Heart left ventricle (tissue), 16 donors: Measurements from ENCODE around the gene CTBP1. TPM values are rescaled to one million over a fixed set of nuclear protein-coding genes. Genes with fewer than 3 reads are reported as not detected.

Experiments
- ATAC-seq, 4 donors: fragments of 200-7000 bp; cut with Tn5 transposase; one replicate each; pipeline ENCODE4 v1.9.1; 2020 to 2022; ENCODE audit warnings: moderate library complexity in 4 of 4, mild to moderate bottlenecking in 3 of 4, moderate number of reproducible peaks in 1 of 4
- DNase-seq, 5 donors: peaks; one replicate each; pipeline ENCODE4 v3.0.0-alpha.2; 2020
- H3K27ac ChIP-seq, 12 donors: fragments of 200-600 bp; sonication (generic) in 4 of 12; one replicate each; pipeline versions ENCODE4 v1.5.0 to v1.8.0; 2016 to 2022; ENCODE audit warnings: mild to moderate bottlenecking in 2 of 12
- H3K27me3 ChIP-seq, 9 donors: fragments of 200-600 bp; sonication (generic) in 2 of 9; one replicate each; pipeline versions ENCODE4 v1.5.1 to v1.8.0; 2016 to 2022; ENCODE audit warnings: mild to moderate bottlenecking in 3 of 9
- H3K36me3 ChIP-seq, 9 donors: fragments of 200-600 bp; sonication (generic) in 2 of 9; one replicate each; pipeline versions ENCODE4 v1.5.0 to v1.8.0; 2018 to 2022; ENCODE audit warnings: mild to moderate bottlenecking in 2 of 9
- H3K4me1 ChIP-seq, 12 donors: fragments of 200-600 bp; sonication (generic) in 4 of 12; one replicate each; pipeline versions ENCODE4 v1.5.0 to v1.8.0; 2016 to 2022; ENCODE audit warnings: mild to moderate bottlenecking in 3 of 12
- H3K4me3 ChIP-seq, 12 donors: fragments of 200-600 bp; sonication (generic) in 4 of 12; one replicate each; pipeline versions ENCODE4 v1.5.0 to v1.8.0; 2017 to 2022; ENCODE audit warnings: mild to moderate bottlenecking in 9 of 12, moderate library complexity in 4 of 12
- H3K9me3 ChIP-seq, 12 donors: fragments of 200-600 bp; sonication (generic) in 4 of 12; one replicate each; pipeline versions ENCODE4 v1.5.0 to v1.8.0; 2016 to 2022; ENCODE audit warnings: mild to moderate bottlenecking in 1 of 12
- CTCF ChIP-seq, 12 donors: fragments of 200-600 bp; sonication (generic) in 4 of 12; IDR thresholded peaks; one replicate each; pipeline versions ENCODE4 v1.5.0 to v1.8.0; 2018 to 2022; ENCODE audit warnings: antibody characterized with exemption in 12 of 12, mild to moderate bottlenecking in 5 of 12
- POLR2A ChIP-seq, 2 donors: fragments of 450-650 bp; IDR thresholded peaks; one replicate each; pipeline ENCODE4 v1.6.1; 2017; ENCODE audit warnings: antibody characterized with exemption in 2 of 2, mild to moderate bottlenecking in 2 of 2, moderate library complexity in 2 of 2
- WGBS, 4 donors: extraction: QIAGEN DNeasy Blood & Tissue Kit in 2 of 4; methylation state at CpG; one replicate each; pipeline versions ENCODE4 v1.1.5 to v1.1.7; 2013 to 2018; 5-methylcytosine and 5-hydroxymethylcytosine counted together
- intact Hi-C, 10 donors: fragments of 100-400 bp; cut with DNase I; formaldehyde crosslinking; loops; one replicate each; pipeline versions ENCODE4 v1.11.1 to v1.14.2; 2022
- polyA plus RNA-seq, 2 donors: library from polyadenylated mRNA; stranded (reverse); fragments of 200-250 nt; gene quantifications; one replicate each; pipeline ENCODE4 v1.2.3, GENCODE V29; 2013
- total RNA-seq, 9 donors: library from RNA; depleted of rRNA in 2 of 9; stranded (reverse); fragments of >200 nt in 2 of 9; fragmentation: NEBNext Ultra II Directional in 3 of 9; extraction: Animal tissue kit (Norgen Biotek cat#: 25700) in 3 of 9; gene quantifications; one replicate each; pipeline versions ENCODE4 v1.1.0 to v1.2.4, GENCODE V29; 2016 to 2023
- donor health status: ischemic (EF 13 %, LVEDD 7.1; RV severe dilation, severe dysfunction).
- donor health status: healthy with polysubstance abuse.
- donor health status: DM: no; HTN: yes; CAD: no.
- donor health status: DM: no; HTN: no; CAD: no.
- donor health status: ischemic (EF 25% LVEDD 6.9; RV normal size, moderate dysfunction).
- donor health status: ischemic (EF 25% LVEDD 5.7; RV mildly dilated, moderate dysfunction).
- donor health status: healthy.
- donor health status: DM: yes; HTN: yes; CAD: no.
- donor health status: ischemic (EF 35%, LVEDD 5.7; RV mildly dilated, moderate dysfunction).
- donor health status: nonischemic (EF 11% LVEDD 7.7; RV severe dilation, severe dysfunction).
- donor health status: DM: yes; HTN: yes; CAD: no.
- donor health status: PGD.
- donor health status: ischemic (EF 29% LVEDD 5.4; RV normal size, mild dysfunction).
- donor health status: nonischemic (EF 23%, LVEDD 6.1; RV moderate dilation, normal function).

CTBP1 gene
- total and polyA plus RNA-seq, 11 donors: 92.0 to 165 (median 128) TPM

DNA sequence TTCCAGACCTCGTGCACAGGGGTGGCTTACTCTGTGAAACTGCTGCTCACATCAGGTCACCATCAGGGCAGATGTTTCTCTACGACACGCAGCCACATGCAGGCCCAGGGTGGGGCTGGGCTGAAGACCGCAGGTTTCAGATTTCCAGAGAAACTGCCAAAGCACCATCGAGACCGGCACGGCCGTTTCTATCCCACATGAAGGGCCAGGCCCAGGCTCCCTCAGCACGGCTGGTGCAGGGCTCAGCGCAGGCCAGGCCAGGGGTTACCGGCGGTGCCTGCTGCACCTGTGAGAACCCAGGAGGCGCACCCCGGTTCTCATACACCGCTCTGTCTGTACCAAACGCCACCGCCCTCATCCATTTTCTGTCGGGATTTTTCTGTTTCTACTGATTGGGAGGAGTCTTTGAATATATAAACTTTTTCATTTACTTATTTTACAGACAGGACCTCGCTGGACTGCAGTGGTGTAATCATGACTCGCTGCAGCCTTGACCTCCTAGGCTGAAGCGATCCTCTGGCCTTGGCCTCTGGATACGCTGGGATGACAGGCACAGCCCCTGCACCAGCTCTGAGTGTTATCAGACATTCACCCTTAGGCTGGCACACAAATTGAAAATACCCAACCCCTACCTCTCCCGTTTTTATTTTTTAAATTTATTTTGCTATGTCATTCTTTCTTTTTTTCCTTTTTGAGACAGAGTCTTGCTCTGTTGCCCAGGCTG is 17.1 kb downstream of the CTBP1 start:
- no peak overlapping the region for H3K27ac ChIP-seq
- no peak overlapping the region for H3K4me3 ChIP-seq
- no peaks in the 10 kb centered on the region for H3K27me3 ChIP-seq
- intact Hi-C loops: loop anchor here in 1 of 10 donors (5.0 kb wide), 1 partner anchor 64 kb away; no protein-coding TSS in a partner anchor
- H3K4me1 ChIP-seq: peaks cover 0 to 31% (median 24%) of the 10 kb centered on the region in 12 donors
- peaks cover 0 to 94% (median 68%) of the 10 kb centered on the region in 9 donors for H3K36me3 ChIP-seq
- TF ChIP-seq POLR2A (IDR thresholded peaks at IDR 0.05) (no peak), CTCF (IDR thresholded peaks at IDR 0.05) (no peak)
- DNase-seq (peak in 2 of 5 donors; percentile 17 to 36), ATAC-seq (no peak)
- 87 to 91% (median 90%) methylated on average over 22 to 23 of the region's 23 CpGs for WGBS, 4 donors
- H3K9me3 ChIP-seq: no peaks in the 10 kb centered on the region

GRCh38 chr4:1230971-1231636 is 17.8 kb downstream of the CTBP1 start:
- Histone ChIP-seq H3K4me3 (no peak overlapping the region), H3K4me1 (peaks cover 0 to 37% (median 30%) of the 10 kb centered on the region in 12 donors), H3K27me3 (no peaks in the 10 kb centered on the region), H3K9me3 (no peaks in the 10 kb centered on the region), H3K27ac (no peak overlapping the region), H3K36me3 (peaks cover 0 to 95% (median 70%) of the 10 kb centered on the region in 9 donors)
- 94 to 96% (median 95%) methylated on average over 16 to 20 of the region's 20 CpGs for WGBS, 4 donors
- DNase-seq: peak in 1 of 5 donors; percentile 11
- TF ChIP-seq CTCF (IDR thresholded peaks at IDR 0.05) (no peak), POLR2A (IDR thresholded peaks at IDR 0.05) (no peak)
- no peak for ATAC-seq
- intact Hi-C loops: loop anchor here in 1 of 10 donors (5.0 kb wide), 1 partner anchor 64 kb away; no protein-coding TSS in a partner anchor

GRCh38 chr4:1230316-1230715 is 18.6 kb downstream of the CTBP1 start:
- Histone ChIP-seq H3K4me3 (no peak overlapping the region), H3K27ac (no peak overlapping the region), H3K36me3 (peaks cover 0 to 94% (median 65%) of the 10 kb centered on the region in 9 donors), H3K27me3 (no peaks in the 10 kb centered on the region), H3K4me1 (peaks cover 0 to 43% (median 36%) of the 10 kb centered on the region in 12 donors), H3K9me3 (no peaks in the 10 kb centered on the region)
- TF ChIP-seq POLR2A (IDR thresholded peaks at IDR 0.05) (no peak), CTCF (IDR thresholded peaks at IDR 0.05) (no peak)
- intact Hi-C loops: loop anchor here in 1 of 10 donors (5.0 kb wide), 1 partner anchor 63 kb away; no protein-coding TSS in a partner anchor
- ATAC-seq (no peak), DNase-seq (peak in 1 of 5 donors; percentile 18)
- 96 to 98% (median 97%) methylated on average over 20 to 22 of the region's 22 CpGs for WGBS, 4 donors
